Measurements from ENCODE around the gene TUBGCP6. TPM values are rescaled to one million over a fixed set of nuclear protein-coding genes. Genes with fewer than 3 reads are reported as not detected.

TUBGCP6 gene
- total RNA-seq, 2 experiments from 2014 or later = 44.8 to 47.2 TPM

GRCh38 chr22:50292643-50293440 lies 48.0 kb upstream of the TUBGCP6 start:
- H3K27ac Mint-ChIP-seq = peak overlapping the region; percentile 2
- POLR2A ChIA-PET = interaction anchor here (0.6 to 1.2 kb wide), 2 partner anchors 21 to 30 kb away, joined by 3 to 8 read pairs; no protein-coding TSS in a partner anchor
- no peaks in the 10 kb centered on the region for H3K36me3 Mint-ChIP-seq (ENCODE audit: low read depth)
- H3K4me1 Mint-ChIP-seq (ENCODE audit: low read depth) = peaks cover 10% of the 10 kb centered on the region
- intact Hi-C loops (cut with micrococcal nuclease) = no loop called here
- peak overlapping the region; percentile 74 for H3K4me3 Mint-ChIP-seq
- CTCF ChIA-PET = interaction anchor here (1.1 to 2.7 kb wide), 6 partner anchors 11 to 86 kb away, joined by 3 to 19 read pairs (median 4); partner anchors contain the start of genes DENND6B and HDAC10
- no peak for TF ChIP-seq CTCF (IDR thresholded peaks at IDR 0.05)
- peaks cover 7% of the 10 kb centered on the region for H3K27me3 Mint-ChIP-seq
- ATAC-seq (peak; percentile 54), DNase-seq (peak; percentile 56)
- no peaks in the 10 kb centered on the region for H3K9me3 Mint-ChIP-seq

- Mint-ChIP-seq H3K36me3 (ENCODE audit: low read depth) (no peaks in the 10 kb centered on the region), H3K4me1 (ENCODE audit: low read depth) (peaks cover 10% of the 10 kb centered on the region), H3K27ac (no peak overlapping the region), H3K9me3 (no peaks in the 10 kb centered on the region), H3K4me3 (no peak overlapping the region), H3K27me3 (peaks cover 5% of the 10 kb centered on the region)
- ChIA-PET POLR2A (no interaction called here), CTCF (no interaction called here)
- DNase-seq (no peak), ATAC-seq (no peak)
- intact Hi-C loops (cut with micrococcal nuclease) = no loop called here
- no peak for TF ChIP-seq CTCF (IDR thresholded peaks at IDR 0.05)
Observed at GRCh38 chr22:50289942-50290630, 45.3 kb upstream of the TUBGCP6 start.

- Mint-ChIP-seq H3K4me1 (ENCODE audit: low read depth) (peaks cover 9% of the 10 kb centered on the region), H3K27ac (no peak overlapping the region), H3K4me3 (no peak overlapping the region), H3K9me3 (no peaks in the 10 kb centered on the region), H3K36me3 (ENCODE audit: low read depth) (no peaks in the 10 kb centered on the region), H3K27me3 (peaks cover 5% of the 10 kb centered on the region)
- ATAC-seq (no peak), DNase-seq (no peak)
- TF ChIP-seq CTCF (IDR thresholded peaks at IDR 0.05) = no peak
- intact Hi-C loops (cut with micrococcal nuclease) = no loop called here
- ChIA-PET POLR2A (no interaction called here), CTCF (no interaction called here)
Observed at GRCh38 chr22:50289151-50289941, 44.5 kb upstream of the TUBGCP6 start.

GRCh38 chr22:50287731-50288130 lies 42.9 kb upstream of the TUBGCP6 start:
- DNase-seq = no peak
- H3K4me3 Mint-ChIP-seq = no peak overlapping the region
- no peak for TF ChIP-seq CTCF (IDR thresholded peaks at IDR 0.05)
- CTCF ChIA-PET = no interaction called here
- POLR2A ChIA-PET = interaction anchor here (0.9 kb wide), 1 partner anchor 37 kb away, joined by 3 read pairs; no protein-coding TSS in a partner anchor
- peaks cover 4% of the 10 kb centered on the region for H3K4me1 Mint-ChIP-seq (ENCODE audit: low read depth)
- no peaks in the 10 kb centered on the region for H3K36me3 Mint-ChIP-seq (ENCODE audit: low read depth)
- intact Hi-C loops (cut with micrococcal nuclease) = no loop called here
- H3K27me3 Mint-ChIP-seq = peaks cover 5% of the 10 kb centered on the region
- no peak overlapping the region for H3K27ac Mint-ChIP-seq
- ATAC-seq = no peak
- no peaks in the 10 kb centered on the region for H3K9me3 Mint-ChIP-seq

Data from activated CD8-positive, alpha-beta T cell treated with anti-CD3 and anti-CD28 coated beads for 36 hours (primary cell).